ENCODE data around the gene SHC2.

GRCh38 chr19:464208-464545 is 3.3 kb upstream of the SHC2 start:
- no peak for TF ChIP-seq ZFP30 (CRISPR knock-in tag; IDR thresholded peaks at IDR 0.05)
- no peak for TF ChIP-seq CREB5 (CRISPR knock-in tag; IDR thresholded peaks at IDR 0.05; ENCODE audit: low read depth)
- no peak for TF ChIP-seq GLIS3 (CRISPR knock-in tag; IDR thresholded peaks at IDR 0.05)
- TF ChIP-seq ZFP3 (CRISPR knock-in tag; IDR thresholded peaks at IDR 0.05) = no peak
- no peak for TF ChIP-seq TSHZ2 (CRISPR knock-in tag; IDR thresholded peaks at IDR 0.05)
- no peak for TF ChIP-seq PATZ1 (CRISPR knock-in tag; IDR thresholded peaks at IDR 0.05; ENCODE audit: borderline replicate concordance)
- TF ChIP-seq CSRNP3 (CRISPR knock-in tag; IDR thresholded peaks at IDR 0.05) = no peak
- TF ChIP-seq RARB (CRISPR knock-in tag; IDR thresholded peaks at IDR 0.05) = no peak

Measured in SK-N-SH treated with all-trans-retinoic acid at 6 μM for 48 hours (cell line).